ENCODE measurements around the gene ATOH8. TPM values are rescaled to one million over a fixed set of nuclear protein-coding genes. Genes with fewer than 3 reads are reported as not detected.

Gene ATOH8
- total and polyA plus RNA-seq, 2 donors (not counting 1 experiment from before 2014, with no cell fraction given): not detected

DNA sequence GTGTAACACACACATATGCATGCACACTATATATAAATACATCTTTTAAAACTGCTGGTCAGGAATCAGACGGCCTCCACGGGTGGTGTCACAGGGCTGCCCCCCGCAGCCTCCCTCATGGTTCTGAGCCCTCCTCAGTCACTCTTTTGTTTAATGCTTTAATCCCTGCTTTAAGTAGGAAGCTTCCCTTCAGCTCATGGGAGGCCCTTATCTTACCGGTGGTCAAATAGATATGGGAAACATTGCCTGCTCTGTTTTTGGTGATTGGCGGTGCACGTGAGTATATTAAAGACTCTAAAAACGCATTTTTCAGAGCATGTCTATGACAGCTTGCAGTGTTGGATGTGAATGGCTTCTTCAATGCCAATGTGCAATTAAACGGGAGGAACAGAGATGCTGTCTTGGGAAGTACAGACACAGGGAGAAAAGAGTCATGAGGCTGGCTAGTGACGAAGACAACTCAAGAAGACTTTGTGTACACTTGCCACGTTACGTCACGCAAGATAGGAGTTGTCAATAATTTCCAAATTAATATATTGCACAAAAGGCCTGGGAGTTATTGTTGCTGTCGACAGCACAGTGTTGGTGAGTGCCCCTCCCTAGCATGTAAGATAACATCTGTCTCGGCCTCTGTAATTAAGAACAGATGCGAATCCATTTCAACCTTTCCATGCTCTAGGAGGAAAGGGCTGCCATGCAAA lies 36.3 kb upstream of the ATOH8 start:
- H4K20me1 ChIP-seq (ENCODE audit: control insufficient read depth, insufficient read depth, low read length, poor library complexity, severe bottlenecking): no peaks in the 10 kb centered on the region
- ATAC-seq (ENCODE audit: low read depth): no peak
- peaks cover 30% of the 10 kb centered on the region for H3K27me3 Mint-ChIP-seq
- DNase-seq: no peak
- H3K27ac Mint-ChIP-seq: no peak overlapping the region
- no peak for TF ChIP-seq EZH2 (IDR thresholded peaks at IDR 0.05; ENCODE audit: borderline replicate concordance, insufficient read depth, low read depth, low read length, poor library complexity, severe bottlenecking)
- TF ChIP-seq, protein P1, sequence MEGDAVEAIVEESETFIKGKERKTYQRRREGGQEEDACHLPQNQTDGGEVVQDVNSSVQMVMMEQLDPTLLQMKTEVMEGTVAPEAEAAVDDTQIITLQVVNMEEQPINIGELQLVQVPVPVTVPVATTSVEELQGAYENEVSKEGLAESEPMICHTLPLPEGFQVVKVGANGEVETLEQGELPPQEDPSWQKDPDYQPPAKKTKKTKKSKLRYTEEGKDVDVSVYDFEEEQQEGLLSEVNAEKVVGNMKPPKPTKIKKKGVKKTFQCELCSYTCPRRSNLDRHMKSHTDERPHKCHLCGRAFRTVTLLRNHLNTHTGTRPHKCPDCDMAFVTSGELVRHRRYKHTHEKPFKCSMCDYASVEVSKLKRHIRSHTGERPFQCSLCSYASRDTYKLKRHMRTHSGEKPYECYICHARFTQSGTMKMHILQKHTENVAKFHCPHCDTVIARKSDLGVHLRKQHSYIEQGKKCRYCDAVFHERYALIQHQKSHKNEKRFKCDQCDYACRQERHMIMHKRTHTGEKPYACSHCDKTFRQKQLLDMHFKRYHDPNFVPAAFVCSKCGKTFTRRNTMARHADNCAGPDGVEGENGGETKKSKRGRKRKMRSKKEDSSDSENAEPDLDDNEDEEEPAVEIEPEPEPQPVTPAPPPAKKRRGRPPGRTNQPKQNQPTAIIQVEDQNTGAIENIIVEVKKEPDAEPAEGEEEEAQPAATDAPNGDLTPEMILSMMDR (IDR thresholded peaks at IDR 0.05): no peak
- no peaks in the 10 kb centered on the region for H3K4me1 ChIP-seq (ENCODE audit: control insufficient read depth in 2 of 2, insufficient read depth in 2 of 2, low read length in 2 of 2)
- no peaks in the 10 kb centered on the region for H3K9me3 ChIP-seq (ENCODE audit: control extremely low read depth in 1 of 3, control insufficient read depth in 2 of 3, insufficient read depth in 1 of 3, low read length in 2 of 3)
- intact Hi-C loops (cut with micrococcal nuclease): no loop called here
- H3K9ac ChIP-seq (ENCODE audit: low read length): no peak overlapping the region
- H3K27ac ChIP-seq (ENCODE audit: low read length in 2 of 2): no peak overlapping the region
- no peaks in the 10 kb centered on the region for H3K79me2 ChIP-seq (ENCODE audit: control insufficient read depth, insufficient read depth, low read length)
- no peak overlapping the region for H3K4me2 ChIP-seq (replicated peaks; ENCODE audit: low read depth, low read length, poor library complexity, severe bottlenecking)
- no peaks in the 10 kb centered on the region for H3K36me3 ChIP-seq (replicated peaks in 1 of 2; ENCODE audit: control extremely low read depth in 1 of 2, control insufficient read depth in 1 of 2, extremely low read depth in 1 of 2, insufficient read depth in 2 of 2, low read length in 1 of 2)
- no peaks in the 10 kb centered on the region for H3K9me3 Mint-ChIP-seq (ENCODE audit: insufficient read depth)
- no peak overlapping the region for H3K4me3 Mint-ChIP-seq
- H2AFZ ChIP-seq (ENCODE audit: insufficient read depth, low read depth, low read length, poor library complexity, severe bottlenecking): no peak overlapping the region
- WGBS (ENCODE audit: insufficient coverage): 92% methylated on average over 11 of the region's 15 CpGs
- no peaks in the 10 kb centered on the region for H3K4me1 Mint-ChIP-seq
- peaks cover 0 to 9% (median 4%) of the 10 kb centered on the region in 4 experiments for H3K27me3 ChIP-seq (replicated peaks in 1 of 4; ENCODE audit: control extremely low read depth in 1 of 4, control insufficient read depth in 3 of 4, insufficient read depth in 4 of 4, low read length in 3 of 4)
- ChIA-PET CTCF (interaction anchor here (0.7 to 1.5 kb wide), 4 partner anchors 8 to 242 kb away, joined by 3 to 4 read pairs (median 4); no protein-coding TSS in a partner anchor), POLR2A (no interaction called here)
- H3K4me3 ChIP-seq (ENCODE audit: control extremely low read depth in 1 of 5, extremely low read depth in 1 of 5, insufficient read depth in 1 of 5, low read depth in 2 of 5, low read length in 4 of 5): no peak overlapping the region

DNA sequence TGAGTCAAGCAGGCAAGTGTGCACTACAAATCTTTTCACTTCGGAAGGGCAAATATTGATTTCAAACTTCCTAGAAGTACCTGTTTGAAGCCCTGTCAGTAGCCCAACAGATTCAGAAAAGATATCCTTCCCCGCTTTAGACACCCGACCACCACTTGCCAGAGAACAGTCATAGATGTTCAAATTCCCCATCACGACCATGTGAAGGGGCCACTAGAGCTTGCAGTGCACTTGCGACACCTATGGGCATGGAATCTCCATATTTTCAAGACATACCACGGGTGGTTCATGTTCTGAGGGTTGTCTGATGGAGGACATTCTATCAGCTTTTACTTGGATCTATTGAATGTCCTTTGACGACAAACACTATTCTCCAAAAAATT lies 35.8 kb upstream of the ATOH8 start:
- no peak overlapping the region for H3K27ac Mint-ChIP-seq

More for the DNA sequence above, 35.8 kb upstream of the ATOH8 start:
- H3K4me3 ChIP-seq (ENCODE audit: control extremely low read depth in 1 of 5, extremely low read depth in 1 of 5, insufficient read depth in 1 of 5, low read depth in 2 of 5, low read length in 4 of 5): no peak overlapping the region
- H3K79me2 ChIP-seq (ENCODE audit: control insufficient read depth, insufficient read depth, low read length): no peaks in the 10 kb centered on the region
- no peaks in the 10 kb centered on the region for H3K9me3 Mint-ChIP-seq (ENCODE audit: insufficient read depth)
- DNase-seq: no peak
- POLR2A ChIA-PET: no interaction called here
- H3K4me1 Mint-ChIP-seq: no peaks in the 10 kb centered on the region
- H3K4me1 ChIP-seq (ENCODE audit: control insufficient read depth in 2 of 2, insufficient read depth in 2 of 2, low read length in 2 of 2): no peaks in the 10 kb centered on the region
- WGBS (ENCODE audit: insufficient coverage): 97% methylated on average over 3 of the region's 7 CpGs
- H3K27me3 ChIP-seq (replicated peaks in 1 of 4; ENCODE audit: control extremely low read depth in 1 of 4, control insufficient read depth in 3 of 4, insufficient read depth in 4 of 4, low read length in 3 of 4): peaks cover 0 to 8% (median 3%) of the 10 kb centered on the region in 4 experiments
- H3K27ac ChIP-seq (ENCODE audit: low read length in 2 of 2): no peak overlapping the region
- no peak overlapping the region for H3K9ac ChIP-seq (ENCODE audit: low read length)
- H3K4me2 ChIP-seq (replicated peaks; ENCODE audit: low read depth, low read length, poor library complexity, severe bottlenecking): no peak overlapping the region
- no peaks in the 10 kb centered on the region for H3K9me3 ChIP-seq (ENCODE audit: control extremely low read depth in 1 of 3, control insufficient read depth in 2 of 3, insufficient read depth in 1 of 3, low read length in 2 of 3)
- TF ChIP-seq, protein P1 (IDR thresholded peaks at IDR 0.05): no peak
- TF ChIP-seq EZH2 (IDR thresholded peaks at IDR 0.05; ENCODE audit: borderline replicate concordance, insufficient read depth, low read depth, low read length, poor library complexity, severe bottlenecking): no peak
- no peak for ATAC-seq (ENCODE audit: low read depth)
- H4K20me1 ChIP-seq (ENCODE audit: control insufficient read depth, insufficient read depth, low read length, poor library complexity, severe bottlenecking): no peaks in the 10 kb centered on the region
- no peak overlapping the region for H2AFZ ChIP-seq (ENCODE audit: insufficient read depth, low read depth, low read length, poor library complexity, severe bottlenecking)
- peaks cover 27% of the 10 kb centered on the region for H3K27me3 Mint-ChIP-seq
- CTCF ChIA-PET: interaction anchor here (0.6 to 2.3 kb wide), 6 partner anchors 9 to 479 kb away, joined by 3 to 5 read pairs (median 4); no protein-coding TSS in a partner anchor
- no peaks in the 10 kb centered on the region for H3K36me3 ChIP-seq (replicated peaks in 1 of 2; ENCODE audit: control extremely low read depth in 1 of 2, control insufficient read depth in 1 of 2, extremely low read depth in 1 of 2, insufficient read depth in 2 of 2, low read length in 1 of 2)
- intact Hi-C loops (cut with micrococcal nuclease): no loop called here
- no peak overlapping the region for H3K4me3 Mint-ChIP-seq
